ENCODE data around the gene NEO1. TPM values are rescaled to one million over a fixed set of nuclear protein-coding genes. Genes with fewer than 3 reads are reported as not detected.

Gene NEO1
- total RNA-seq, 1 experiment from 2014 or later, result 41.8 TPM

DNA sequence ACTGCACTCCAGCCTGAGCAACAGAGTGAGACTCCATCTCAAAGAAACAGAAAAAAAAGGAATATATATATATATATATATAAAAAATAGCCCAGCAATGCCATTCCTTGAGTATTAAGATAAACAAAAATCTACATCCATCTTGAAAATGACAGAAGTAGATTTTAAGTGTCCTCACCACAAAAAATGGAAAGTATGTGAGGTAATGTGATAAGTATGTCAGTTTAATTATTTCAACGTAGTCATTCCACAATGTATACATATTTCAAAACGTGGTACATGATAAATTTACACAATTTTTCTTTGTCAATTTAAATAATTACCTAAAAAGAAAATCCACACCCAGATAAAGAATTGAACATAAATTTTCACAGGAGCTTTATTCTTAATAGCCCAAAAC lies 261.6 kb downstream of the NEO1 start:
- Histone ChIP-seq H4K91ac (ENCODE audit: insufficient read length, low read depth, low read length) (no peak overlapping the region), H2BK120ac (ENCODE audit: low read depth, low read length, poor library complexity, severe bottlenecking) (no peak overlapping the region), H3K27ac (ENCODE audit: insufficient read length, low read depth, low read length) (no peak overlapping the region), H4K5ac (ENCODE audit: insufficient read length, low read depth, low read length) (no peak overlapping the region), H3K79me2 (ENCODE audit: insufficient read depth, low read length) (no peaks in the 10 kb centered on the region), H3K23ac (ENCODE audit: insufficient read length, low read depth, low read length) (no peak overlapping the region), H2BK15ac (ENCODE audit: low read depth, low read length) (no peak overlapping the region), H4K8ac (replicated peaks; ENCODE audit: insufficient read length, low read depth, low read length) (no peak overlapping the region), H2AK5ac (ENCODE audit: insufficient read length, low read length) (no peak overlapping the region), H3K4ac (ENCODE audit: low read depth, low read length) (no peak overlapping the region), H2BK5ac (ENCODE audit: insufficient read length, low read length) (no peak overlapping the region), H3K79me1 (ENCODE audit: insufficient read depth, low read depth, low read length, poor library complexity, severe bottlenecking) (no peaks in the 10 kb centered on the region), H3K14ac (ENCODE audit: insufficient read depth, low read length) (no peak overlapping the region), H3K56ac (ENCODE audit: insufficient read length, low read depth, low read length) (no peak overlapping the region), H3K27me3 (ENCODE audit: insufficient read depth, low read length) (no peaks in the 10 kb centered on the region), H3K9ac (ENCODE audit: extremely low read depth, insufficient read length, low read length) (no peak overlapping the region), H3K23me2 (ENCODE audit: insufficient read length, low read depth, low read length, poor library complexity, severe bottlenecking) (no peaks in the 10 kb centered on the region), H2BK20ac (ENCODE audit: low read depth, low read length, poor library complexity, severe bottlenecking) (no peak overlapping the region), H3K4me2 (ENCODE audit: insufficient read depth, insufficient read length, low read length) (no peak overlapping the region), H3K9me3 (ENCODE audit: control insufficient read depth, low read depth, low read length) (no peaks in the 10 kb centered on the region), H2BK12ac (ENCODE audit: insufficient read length, low read depth, low read length) (no peak overlapping the region), H3K18ac (ENCODE audit: insufficient read length, low read depth, low read length) (no peak overlapping the region), H3K4me1 (ENCODE audit: insufficient read depth, low read length) (no peaks in the 10 kb centered on the region), H4K20me1 (ENCODE audit: control insufficient read depth, insufficient read depth, insufficient read length) (no peaks in the 10 kb centered on the region), H2AFZ (ENCODE audit: low read length) (no peak overlapping the region), H3T11ph (ENCODE audit: low read length) (no peak overlapping the region)
- Mint-ChIP-seq H3K27me3 (ENCODE audit: low read depth) (peaks cover 2% of the 10 kb centered on the region; the same call in 1 of the 2 replicates), H3K27ac (no peak overlapping the region), H3K36me3 (ENCODE audit: insufficient read depth in 1 of 3, low read depth in 3 of 3) (no peaks in the 10 kb centered on the region), H3K4me1 (peaks cover 11 to 13% of the 10 kb centered on the region in 2 experiments), H3K4me3 (no peak overlapping the region), H3K9me3 (no peaks in the 10 kb centered on the region; a peak in 1 of 5 replicates)
- WGBS (ENCODE audit: extremely low coverage, insufficient read length, low lambda C conversion rate), result no CpG with 5 or more reads among the region's 2 CpGs
- no peak for DNase-seq
- TF ChIP-seq, protein P1, sequence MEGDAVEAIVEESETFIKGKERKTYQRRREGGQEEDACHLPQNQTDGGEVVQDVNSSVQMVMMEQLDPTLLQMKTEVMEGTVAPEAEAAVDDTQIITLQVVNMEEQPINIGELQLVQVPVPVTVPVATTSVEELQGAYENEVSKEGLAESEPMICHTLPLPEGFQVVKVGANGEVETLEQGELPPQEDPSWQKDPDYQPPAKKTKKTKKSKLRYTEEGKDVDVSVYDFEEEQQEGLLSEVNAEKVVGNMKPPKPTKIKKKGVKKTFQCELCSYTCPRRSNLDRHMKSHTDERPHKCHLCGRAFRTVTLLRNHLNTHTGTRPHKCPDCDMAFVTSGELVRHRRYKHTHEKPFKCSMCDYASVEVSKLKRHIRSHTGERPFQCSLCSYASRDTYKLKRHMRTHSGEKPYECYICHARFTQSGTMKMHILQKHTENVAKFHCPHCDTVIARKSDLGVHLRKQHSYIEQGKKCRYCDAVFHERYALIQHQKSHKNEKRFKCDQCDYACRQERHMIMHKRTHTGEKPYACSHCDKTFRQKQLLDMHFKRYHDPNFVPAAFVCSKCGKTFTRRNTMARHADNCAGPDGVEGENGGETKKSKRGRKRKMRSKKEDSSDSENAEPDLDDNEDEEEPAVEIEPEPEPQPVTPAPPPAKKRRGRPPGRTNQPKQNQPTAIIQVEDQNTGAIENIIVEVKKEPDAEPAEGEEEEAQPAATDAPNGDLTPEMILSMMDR (conservative IDR thresholded peaks at IDR 0.05), result no peak

Data from H9 (cell line).